ENCODE data around the gene MMP15. TPM values are rescaled to one million over a fixed set of nuclear protein-coding genes. Genes with fewer than 3 reads are reported as not detected.

Gene MMP15
- total and polyA plus RNA-seq, 9 donors: 0.86 to 6.7 (median 2.6) TPM

DNA sequence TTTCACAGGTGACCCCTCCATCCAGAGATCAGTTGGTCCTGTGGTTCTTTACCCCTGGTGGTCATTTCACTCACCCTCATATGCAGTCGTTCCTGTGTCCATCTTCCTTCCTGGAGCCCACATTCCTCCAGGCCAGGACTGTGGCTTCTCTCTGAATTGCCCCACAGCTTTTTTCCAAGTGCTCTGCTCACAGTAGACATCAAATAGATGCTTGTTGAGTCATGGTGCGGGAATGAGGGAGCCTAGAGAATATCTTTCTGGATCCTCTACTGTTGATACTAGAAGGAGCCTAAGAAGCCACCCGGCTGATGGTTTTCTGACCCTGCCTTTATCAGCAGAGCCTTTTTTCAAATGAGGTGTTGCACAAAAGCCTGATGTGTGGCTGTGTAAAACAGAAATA is 13.9 kb upstream of the MMP15 start:
- H3K4me1 ChIP-seq (ENCODE audit: insufficient read depth): no peaks in the 10 kb centered on the region
- no peak for DNase-seq
- intact Hi-C loops (cut with DNase I): loop anchor here in 1 of 4 donors (5.0 kb wide), 1 partner anchor 104 kb away; no protein-coding TSS in a partner anchor
- no peak overlapping the region for H3K27ac ChIP-seq
- H3K4me3 ChIP-seq: no peak overlapping the region
- no peaks in the 10 kb centered on the region for H3K9me3 ChIP-seq
- TF ChIP-seq CTCF (IDR thresholded peaks at IDR 0.05) (no peak), POLR2A (IDR thresholded peaks at IDR 0.05) (no peak), EP300 (IDR thresholded peaks at IDR 0.05) (no peak)
- H3K27me3 ChIP-seq: no peaks in the 10 kb centered on the region
- no peaks in the 10 kb centered on the region for H3K36me3 ChIP-seq
- 76 to 85% (median 76%) methylated on average over 3 of the region's 3 CpGs for WGBS, 3 donors

DNA sequence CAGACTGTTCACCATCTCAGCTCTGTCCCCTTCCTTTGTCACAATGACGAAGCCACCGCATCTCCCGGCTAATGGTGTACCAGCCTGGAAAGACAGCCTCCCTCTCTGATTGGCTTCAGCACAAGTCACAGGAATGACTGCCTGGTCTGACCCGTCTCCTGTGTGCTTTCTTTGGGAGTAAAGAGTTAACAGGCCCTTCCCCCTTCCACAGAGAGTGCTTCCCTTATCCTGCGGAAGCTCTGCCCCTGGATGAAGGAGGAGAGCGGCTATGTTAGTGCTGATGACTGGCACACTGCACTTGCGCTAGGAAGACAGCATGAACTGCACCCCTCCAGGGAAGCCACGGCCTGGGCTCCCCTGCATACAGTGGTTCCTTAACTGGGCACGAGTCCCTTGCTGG is 13.1 kb upstream of the MMP15 start:
- 71 to 79% (median 73%) methylated on average over 9 of the region's 9 CpGs for WGBS, 3 donors
- Histone ChIP-seq H3K9me3 (no peaks in the 10 kb centered on the region), H3K27me3 (no peaks in the 10 kb centered on the region), H3K36me3 (no peaks in the 10 kb centered on the region), H3K4me3 (no peak overlapping the region), H3K4me1 (ENCODE audit: insufficient read depth) (no peaks in the 10 kb centered on the region), H3K27ac (no peak overlapping the region)
- TF ChIP-seq POLR2A (IDR thresholded peaks at IDR 0.05): no peak
- TF ChIP-seq CTCF (IDR thresholded peaks at IDR 0.05): no peak
- TF ChIP-seq EP300 (IDR thresholded peaks at IDR 0.05): no peak
- DNase-seq: no peak
- intact Hi-C loops (cut with DNase I): loop anchor here in 1 of 4 donors (5.0 kb wide), 1 partner anchor 105 kb away; no protein-coding TSS in a partner anchor

DNA sequence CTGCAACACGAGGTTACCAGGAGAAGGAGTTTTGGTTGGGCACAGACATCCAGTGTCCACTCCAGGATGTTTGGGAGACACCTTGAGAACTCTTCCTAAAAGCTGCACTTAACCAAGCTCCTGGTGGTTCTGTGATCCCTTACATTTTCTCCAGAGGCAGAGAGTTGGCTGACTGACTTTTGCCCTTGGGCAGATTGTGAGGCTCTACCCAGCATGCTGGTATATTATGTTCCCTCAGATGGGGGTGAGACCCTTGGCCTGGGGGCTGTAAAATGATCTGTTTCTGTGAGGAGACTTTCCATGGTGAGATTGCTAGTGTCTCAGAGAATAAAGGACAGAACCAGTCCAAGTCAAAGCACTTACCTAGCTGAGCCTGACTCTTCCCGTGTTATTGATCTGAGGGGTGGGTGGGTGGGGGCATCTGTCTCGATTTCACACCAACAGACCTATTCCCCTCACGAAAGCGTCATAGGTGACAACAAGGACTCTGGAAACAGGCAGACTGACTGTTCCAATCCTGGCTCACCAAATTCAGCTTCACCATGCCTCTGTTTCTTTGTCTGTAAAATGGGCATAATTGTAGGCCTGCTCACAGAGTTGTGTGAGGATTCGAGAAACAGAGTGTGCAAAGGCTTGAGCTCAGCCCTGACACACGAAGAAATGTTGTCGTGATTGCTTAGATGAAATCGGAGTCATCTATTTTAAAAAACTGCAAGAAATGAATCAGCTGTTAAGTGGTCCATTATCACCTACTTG is 12.2 kb upstream of the MMP15 start:
- DNase-seq: no peak
- no peaks in the 10 kb centered on the region for H3K36me3 ChIP-seq
- H3K4me3 ChIP-seq: no peak overlapping the region
- no peak overlapping the region for H3K27ac ChIP-seq
- no peaks in the 10 kb centered on the region for H3K4me1 ChIP-seq (ENCODE audit: insufficient read depth)
- 87 to 91% (median 90%) methylated on average over 9 of the region's 9 CpGs for WGBS, 3 donors
- TF ChIP-seq POLR2A (IDR thresholded peaks at IDR 0.05) (no peak), EP300 (IDR thresholded peaks at IDR 0.05) (no peak), CTCF (IDR thresholded peaks at IDR 0.05) (no peak)
- no peaks in the 10 kb centered on the region for H3K27me3 ChIP-seq
- no peaks in the 10 kb centered on the region for H3K9me3 ChIP-seq
- intact Hi-C loops (cut with DNase I): loop anchor here in 1 of 4 donors (5.0 kb wide), 1 partner anchor 106 kb away; no protein-coding TSS in a partner anchor

- Histone ChIP-seq H3K36me3 (no peaks in the 10 kb centered on the region), H3K27me3 (no peaks in the 10 kb centered on the region), H3K9me3 (no peaks in the 10 kb centered on the region), H3K4me3 (no peak overlapping the region), H3K4me1 (ENCODE audit: insufficient read depth) (no peaks in the 10 kb centered on the region), H3K27ac (no peak overlapping the region)
- DNase-seq: no peak
- WGBS, 3 donors: 55 to 67% (median 59%) methylated on average over 12 of the region's 12 CpGs
- intact Hi-C loops (cut with DNase I): no loop called here
- TF ChIP-seq POLR2A (IDR thresholded peaks at IDR 0.05): no peak
- no peak for TF ChIP-seq CTCF (IDR thresholded peaks at IDR 0.05)
- no peak for TF ChIP-seq EP300 (IDR thresholded peaks at IDR 0.05)
These were observed 8.6 kb upstream of the MMP15 start for GRCh38 chr16:58016840-58017446.
